ENCODE measurements around the gene LUC7L2.
"Not testable (repeated sequence)": the region's sequence is repeated elsewhere in the genome, so short reads cannot be mapped to it uniquely, and the experiment has no call there.

Gene LUC7L2

DNA sequence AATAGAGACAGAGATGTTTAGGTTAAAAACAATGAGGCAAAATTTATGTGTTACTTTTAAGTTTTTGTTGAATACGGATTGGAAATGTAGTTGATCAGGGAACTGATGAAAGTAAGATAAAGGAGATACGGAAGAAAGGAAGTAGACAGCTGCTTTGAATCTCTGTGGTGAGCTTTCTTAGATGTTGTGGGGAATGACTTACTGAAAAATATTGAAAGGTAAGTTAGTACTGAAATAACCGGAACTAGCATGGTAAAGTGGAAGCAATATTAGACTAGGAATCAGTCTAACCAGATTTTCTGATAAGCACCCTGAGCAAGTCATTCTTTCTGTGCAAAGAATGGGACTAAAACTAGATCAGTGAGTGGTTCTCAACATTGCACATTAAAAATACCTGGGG lies 34.8 kb downstream of the LUC7L2 start:
- in situ Hi-C loops (cut with MboI; ENCODE audit: low sequenced_read_pairs): no loop called here

GRCh38 chr7:139396323-139396951 lies 36.7 kb downstream of the LUC7L2 start:
- in situ Hi-C loops (cut with MboI; ENCODE audit: low sequenced_read_pairs): no loop called here

GRCh38 chr7:139397192-139397591 lies 37.5 kb downstream of the LUC7L2 start:
- in situ Hi-C loops (cut with MboI; ENCODE audit: low sequenced_read_pairs): no loop called here

- in situ Hi-C loops (cut with MboI; ENCODE audit: low sequenced_read_pairs): no loop called here
These were observed 43.9 kb downstream of the LUC7L2 start for GRCh38 chr7:139403601-139404000.

DNA sequence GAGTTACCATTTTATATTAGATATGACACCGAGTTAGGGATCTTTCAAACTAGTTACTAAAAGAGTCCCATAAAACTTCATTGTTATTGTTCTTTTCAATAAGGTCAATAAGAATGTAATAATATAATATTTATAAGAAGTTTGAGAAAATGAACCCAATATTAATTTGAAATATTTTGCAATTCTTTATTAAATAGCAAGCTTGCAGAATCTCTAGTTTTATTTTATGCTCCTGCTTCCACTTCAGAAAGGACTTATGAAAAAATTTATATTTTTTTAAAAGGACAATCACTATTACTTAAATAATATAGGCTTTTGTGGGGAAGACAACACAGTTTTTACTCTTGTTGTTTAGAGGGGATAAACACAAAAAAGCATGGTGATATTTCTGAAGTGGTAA lies 47.9 kb downstream of the LUC7L2 start:
- in situ Hi-C loops (cut with MboI; ENCODE audit: low sequenced_read_pairs): no loop called here

- in situ Hi-C loops (cut with MboI; ENCODE audit: low sequenced_read_pairs): not testable (repeated sequence)
These were observed 55.2 kb downstream of the LUC7L2 start for GRCh38 chr7:139414743-139415402.

- in situ Hi-C loops (cut with MboI; ENCODE audit: low sequenced_read_pairs): no loop called here
These were observed 56.7 kb downstream of the LUC7L2 start for GRCh38 chr7:139416405-139416804.

DNA sequence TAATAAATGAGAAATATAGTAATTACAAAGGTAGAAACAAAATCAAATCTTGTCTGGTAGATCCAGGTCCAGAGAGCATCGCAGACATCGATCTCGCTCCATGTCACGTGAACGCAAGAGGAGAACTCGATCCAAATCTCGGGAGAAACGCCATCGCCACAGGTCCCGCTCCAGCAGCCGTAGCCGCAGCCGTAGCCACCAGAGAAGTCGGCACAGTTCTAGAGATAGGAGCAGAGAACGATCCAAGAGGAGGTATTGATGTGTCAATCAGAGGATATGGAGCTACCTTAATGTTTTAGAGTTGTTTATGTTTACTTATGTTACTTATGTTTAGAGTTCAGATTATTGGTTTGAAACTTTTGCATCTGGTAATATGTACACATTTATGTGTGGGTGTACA lies 57.8 kb downstream of the LUC7L2 start:
- in situ Hi-C loops (cut with MboI; ENCODE audit: low sequenced_read_pairs): no loop called here

GRCh38 chr7:139421123-139421522 lies 61.4 kb downstream of the LUC7L2 start:
- in situ Hi-C loops (cut with MboI; ENCODE audit: low sequenced_read_pairs): no loop called here

GRCh38 chr7:139422126-139422525 lies 62.4 kb downstream of the LUC7L2 start:
- in situ Hi-C loops (cut with MboI; ENCODE audit: low sequenced_read_pairs): no loop called here

DNA sequence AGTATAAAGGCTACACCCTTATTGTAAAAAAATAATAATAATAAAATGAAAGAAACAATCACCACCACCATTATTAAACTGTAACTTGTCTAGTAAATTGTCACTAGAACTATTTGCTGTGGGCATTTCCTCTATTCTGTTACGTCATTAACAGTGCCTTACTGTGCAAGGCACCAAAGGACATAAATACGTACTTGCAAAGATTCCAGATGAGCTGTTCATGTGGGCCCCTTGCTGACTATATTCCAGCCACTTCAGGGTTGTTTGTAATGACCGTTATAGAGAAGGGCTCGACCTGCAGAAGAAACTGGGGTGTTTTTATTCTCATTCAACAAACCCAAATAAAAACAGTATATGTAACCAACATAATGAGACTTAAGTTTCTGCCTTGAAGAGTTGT lies 63.4 kb downstream of the LUC7L2 start:
- in situ Hi-C loops (cut with MboI; ENCODE audit: low sequenced_read_pairs): no loop called here

DNA sequence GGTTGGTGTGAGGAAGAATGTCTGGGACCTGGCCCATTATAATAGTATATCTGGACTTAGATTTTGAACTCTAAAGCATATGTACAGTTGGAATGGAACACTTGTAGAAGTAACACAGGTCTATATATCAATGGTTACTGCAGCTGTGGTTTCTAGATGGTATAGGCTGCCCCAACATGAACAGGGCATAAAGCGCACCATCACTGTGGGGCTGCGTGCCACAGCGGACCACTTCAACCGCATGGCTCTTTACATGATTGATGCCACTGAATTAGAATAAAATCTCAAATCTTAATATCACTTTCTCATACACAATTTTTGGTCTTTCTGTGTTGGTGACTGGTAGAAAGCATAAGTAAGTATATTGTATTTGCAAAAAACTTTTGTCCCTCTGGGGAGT lies 64.3 kb downstream of the LUC7L2 start:
- in situ Hi-C loops (cut with MboI; ENCODE audit: low sequenced_read_pairs): no loop called here

DNA sequence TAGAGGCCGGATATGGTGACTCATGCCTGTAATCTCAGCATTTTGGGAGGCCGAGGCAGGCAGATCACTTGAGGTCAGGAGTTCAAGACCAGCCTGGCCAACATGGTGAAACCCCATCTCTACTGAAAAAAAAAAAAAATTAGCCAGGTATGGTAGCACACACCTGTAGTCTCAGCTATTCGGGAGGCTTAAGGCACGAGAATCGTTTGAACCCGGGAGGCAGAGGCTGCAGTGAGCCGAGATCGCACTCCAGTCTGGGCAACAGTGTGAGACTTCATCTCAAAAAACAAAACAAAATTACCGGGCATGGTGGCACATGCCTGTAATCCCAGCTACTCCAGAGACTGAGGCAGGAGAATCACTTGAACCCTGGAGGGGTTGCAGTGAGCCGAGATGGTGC lies 66.0 kb downstream of the LUC7L2 start:
- in situ Hi-C loops (cut with MboI; ENCODE audit: low sequenced_read_pairs): not testable (repeated sequence)

- in situ Hi-C loops (cut with MboI; ENCODE audit: low sequenced_read_pairs): no loop called here
These were observed 66.7 kb downstream of the LUC7L2 start for GRCh38 chr7:139426258-139427028.

DNA sequence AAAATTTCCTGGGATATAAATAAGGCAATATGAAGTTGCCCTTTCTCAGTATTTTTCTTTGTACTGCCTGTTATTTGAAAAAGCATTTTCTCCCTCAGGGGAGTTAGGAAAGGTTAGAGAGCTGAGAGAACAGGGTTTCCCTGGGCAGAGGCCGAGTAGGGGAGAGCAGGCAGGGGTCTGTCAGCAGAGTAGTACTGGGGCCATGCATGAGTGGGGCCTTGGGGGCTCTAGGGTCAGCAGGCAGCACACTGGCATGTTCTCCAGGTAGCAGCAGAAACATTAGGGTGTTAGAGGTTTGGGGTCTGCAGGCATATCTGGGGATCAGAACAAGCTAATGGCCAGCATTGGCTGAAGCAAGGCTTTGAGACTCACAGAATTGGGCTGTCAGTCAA lies 67.3 kb downstream of the LUC7L2 start:
- in situ Hi-C loops (cut with MboI; ENCODE audit: low sequenced_read_pairs): no loop called here

GRCh38 chr7:139427788-139428187 lies 68.1 kb downstream of the LUC7L2 start:
- in situ Hi-C loops (cut with MboI; ENCODE audit: low sequenced_read_pairs): no loop called here

DNA sequence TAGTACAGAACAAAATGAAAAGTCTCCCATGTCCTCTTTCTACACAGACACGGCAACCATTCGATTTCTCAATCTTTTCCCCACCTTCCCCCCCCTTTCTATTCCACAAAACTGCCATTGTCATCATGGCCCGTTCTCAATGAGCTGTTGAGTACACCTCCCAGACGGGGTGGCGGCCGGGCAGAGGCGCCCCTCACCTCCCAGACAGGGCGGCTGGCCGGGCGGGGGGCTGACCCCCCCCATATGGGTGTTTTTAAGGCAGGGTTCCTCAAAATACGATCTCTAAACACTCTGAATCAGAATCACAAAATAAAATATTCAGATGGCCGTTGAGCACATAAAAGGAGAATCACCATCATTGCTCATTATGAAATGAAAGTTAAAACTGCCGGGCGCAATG lies 70.0 kb downstream of the LUC7L2 start:
- in situ Hi-C loops (cut with MboI; ENCODE audit: low sequenced_read_pairs): not testable (repeated sequence)

- in situ Hi-C loops (cut with MboI; ENCODE audit: low sequenced_read_pairs): no loop called here
These were observed 70.7 kb downstream of the LUC7L2 start for GRCh38 chr7:139430443-139430842.

DNA sequence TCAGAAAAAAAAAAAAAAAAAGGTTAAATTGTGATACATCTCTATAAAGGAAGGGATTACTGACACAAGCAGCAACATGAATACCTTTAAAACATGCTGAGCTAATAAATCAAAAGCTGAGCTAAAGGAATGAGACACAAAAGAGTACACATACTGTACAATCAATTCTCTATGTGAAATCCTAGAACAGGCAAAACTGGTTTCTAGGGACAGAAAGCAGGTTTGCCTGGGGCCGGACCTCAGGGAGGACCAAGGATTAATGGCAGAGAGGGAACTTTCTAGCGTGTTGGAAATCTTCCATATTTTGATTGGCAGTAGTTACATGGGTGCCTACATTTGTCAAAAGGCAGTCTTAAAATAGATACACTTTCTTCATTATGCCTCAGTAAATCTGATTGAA lies 71.3 kb downstream of the LUC7L2 start:
- in situ Hi-C loops (cut with MboI; ENCODE audit: low sequenced_read_pairs): no loop called here

- in situ Hi-C loops (cut with MboI; ENCODE audit: low sequenced_read_pairs): no loop called here
These were observed 71.8 kb downstream of the LUC7L2 start for GRCh38 chr7:139431459-139431858.

GRCh38 chr7:139436806-139437205 lies 77.1 kb downstream of the LUC7L2 start:
- in situ Hi-C loops (cut with MboI; ENCODE audit: low sequenced_read_pairs): no loop called here

DNA sequence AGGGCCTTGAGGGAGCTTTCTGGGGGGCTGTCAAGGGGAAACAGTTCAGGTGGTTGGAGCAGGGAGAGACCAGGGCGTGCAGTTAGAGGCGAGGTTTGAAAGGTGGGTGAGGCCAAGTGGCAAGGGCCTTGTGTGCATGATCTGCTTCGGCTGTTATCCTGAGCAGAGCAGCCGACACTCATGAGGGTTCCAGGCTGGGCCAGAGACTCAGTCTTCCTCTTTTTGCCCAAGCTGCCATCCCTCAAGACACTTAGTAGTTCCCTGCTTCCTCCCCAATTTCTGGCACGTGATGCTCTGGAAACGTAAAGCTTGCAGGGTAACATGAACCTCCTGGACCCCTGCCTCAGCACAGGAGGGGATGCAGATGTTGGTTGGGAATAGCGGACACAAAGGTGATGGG lies 79.7 kb downstream of the LUC7L2 start:
- in situ Hi-C loops (cut with MboI; ENCODE audit: low sequenced_read_pairs): no loop called here
